Ectodermal cell (in vitro differentiated cells): ENCODE results near the gene EFHD2.
"Not testable (repeated sequence)": the region's sequence is repeated elsewhere in the genome, so short reads cannot be mapped to it uniquely, and the experiment has no call there.

Source experiments
- H3K27ac ChIP-seq: 2 replicates; pipeline ENCODE4 v1.7.0; 2013; ENCODE audit warnings: mild to moderate bottlenecking, low read depth, low read length; ENCODE audit not compliant: insufficient read depth, poor library complexity, severe bottlenecking
- H3K27me3 ChIP-seq: 2 replicates; pipeline ENCODE4 v1.7.0; 2013; ENCODE audit warnings: mild to moderate bottlenecking, low read length; ENCODE audit not compliant: insufficient read depth, control insufficient read depth, poor library complexity, severe bottlenecking
- H3K36me3 ChIP-seq: one replicate; pipeline ENCODE4 v1.7.0; 2013; ENCODE audit warnings: low read length; ENCODE audit not compliant: control insufficient read depth, insufficient read depth
- H3K4me1 ChIP-seq: one replicate; pipeline ENCODE4 v1.7.0; 2013; ENCODE audit warnings: low read length; ENCODE audit not compliant: control insufficient read depth, insufficient read depth
- H3K4me3 ChIP-seq: 2 replicates; pipeline ENCODE4 v1.7.0; 2013; ENCODE audit warnings: low read depth, low read length, control low read depth; ENCODE audit not compliant: insufficient read depth
- H3K9me3 ChIP-seq: 2 replicates; pipeline ENCODE4 v1.7.0; 2013; ENCODE audit warnings: mild to moderate bottlenecking, low read length, moderate library complexity; ENCODE audit not compliant: control insufficient read depth
- WGBS, 2 experiments: methylation state at CpG; one replicate each; pipeline ENCODE4 v1.1.7; 2013; ENCODE audit warnings: missing lambda C conversion rate in 2 of 2; 5-methylcytosine and 5-hydroxymethylcytosine counted together

EFHD2 gene

GRCh38 chr1:15424146-15424667 is 14.5 kb downstream of the EFHD2 start:
- H3K27me3 ChIP-seq = no peaks in the 10 kb centered on the region
- 83 to 87% methylated on average over 13 of the region's 13 CpGs for WGBS, 2 experiments
- H3K4me1 ChIP-seq = peaks cover 17% of the 10 kb centered on the region
- H3K27ac ChIP-seq = no peak overlapping the region
- no peaks in the 10 kb centered on the region for H3K9me3 ChIP-seq
- H3K36me3 ChIP-seq = no peaks in the 10 kb centered on the region
- no peak overlapping the region for H3K4me3 ChIP-seq

DNA sequence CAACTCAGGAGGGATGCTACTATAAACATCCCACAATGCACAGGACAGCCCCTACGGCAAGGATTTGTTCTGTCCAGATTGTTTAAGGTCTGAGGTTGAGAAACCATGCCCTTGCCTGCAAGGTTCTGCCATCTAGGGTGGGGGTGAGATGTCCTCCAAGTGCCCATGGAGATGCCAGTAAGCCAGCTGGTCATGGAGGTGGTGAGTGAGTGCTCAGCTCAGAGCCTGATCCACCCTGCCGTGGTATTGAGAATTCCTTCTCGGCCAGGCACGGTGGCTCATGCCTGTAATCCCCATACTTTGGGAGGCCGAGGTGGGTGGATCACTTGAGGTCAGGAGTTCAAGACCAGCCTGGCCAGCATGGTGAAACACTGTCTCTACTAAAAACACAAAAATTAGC is 15.3 kb downstream of the EFHD2 start:
- H3K27me3 ChIP-seq = no peaks in the 10 kb centered on the region
- H3K36me3 ChIP-seq = no peaks in the 10 kb centered on the region
- no peak overlapping the region for H3K27ac ChIP-seq
- H3K9me3 ChIP-seq = no peaks in the 10 kb centered on the region
- WGBS, 2 experiments = 88 to 91% methylated on average over 5 of the region's 5 CpGs
- peaks cover 17% of the 10 kb centered on the region for H3K4me1 ChIP-seq
- no peak overlapping the region for H3K4me3 ChIP-seq

DNA sequence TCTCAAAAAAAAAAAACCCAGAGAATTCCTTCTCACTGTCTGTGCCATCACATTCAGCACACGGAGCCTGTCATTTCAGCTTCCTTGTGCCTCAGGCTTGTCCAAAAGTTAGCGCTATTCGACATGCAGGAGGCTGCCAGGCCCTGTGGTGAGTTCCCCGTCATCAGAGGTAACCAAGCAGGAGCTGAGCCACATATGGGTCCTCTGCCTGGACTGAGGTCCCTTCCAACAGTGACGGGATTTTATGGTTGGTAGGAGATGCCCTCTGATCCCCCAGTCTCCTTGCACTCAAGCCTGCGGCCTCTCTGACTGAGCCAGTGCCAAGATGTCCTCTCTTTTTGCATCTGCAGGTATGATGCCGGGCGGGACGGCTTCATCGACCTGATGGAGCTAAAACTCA is 15.8 kb downstream of the EFHD2 start:
- Histone ChIP-seq H3K9me3 (no peaks in the 10 kb centered on the region), H3K27ac (no peak overlapping the region), H3K27me3 (no peaks in the 10 kb centered on the region), H3K36me3 (no peaks in the 10 kb centered on the region), H3K4me3 (no peak overlapping the region), H3K4me1 (peaks cover 17% of the 10 kb centered on the region)
- WGBS, 2 experiments = 94 to 96% methylated on average over 10 of the region's 10 CpGs

GRCh38 chr1:15425958-15426357 is 16.3 kb downstream of the EFHD2 start:
- H3K36me3 ChIP-seq = no peaks in the 10 kb centered on the region
- H3K27me3 ChIP-seq = no peaks in the 10 kb centered on the region
- no peak overlapping the region for H3K4me3 ChIP-seq
- H3K4me1 ChIP-seq = peaks cover 17% of the 10 kb centered on the region
- 68 to 76% methylated on average over 6 of the region's 6 CpGs for WGBS, 2 experiments
- H3K9me3 ChIP-seq = no peaks in the 10 kb centered on the region
- H3K27ac ChIP-seq = no peak overlapping the region

GRCh38 chr1:15426492-15427279 is 17.0 kb downstream of the EFHD2 start:
- no peaks in the 10 kb centered on the region for H3K27me3 ChIP-seq
- no peak overlapping the region for H3K27ac ChIP-seq
- peaks cover 17% of the 10 kb centered on the region for H3K4me1 ChIP-seq
- H3K4me3 ChIP-seq = no peak overlapping the region
- WGBS, 2 experiments = 85 to 88% methylated on average over 30 of the region's 30 CpGs
- no peaks in the 10 kb centered on the region for H3K36me3 ChIP-seq
- no peaks in the 10 kb centered on the region for H3K9me3 ChIP-seq

GRCh38 chr1:15427280-15427666 is 17.6 kb downstream of the EFHD2 start:
- Histone ChIP-seq H3K4me1 (peaks cover 17% of the 10 kb centered on the region), H3K27ac (no peak overlapping the region), H3K9me3 (no peaks in the 10 kb centered on the region), H3K36me3 (no peaks in the 10 kb centered on the region), H3K4me3 (no peak overlapping the region), H3K27me3 (no peaks in the 10 kb centered on the region)
- WGBS, 2 experiments = 90 to 91% methylated on average over 6 of the region's 6 CpGs

DNA sequence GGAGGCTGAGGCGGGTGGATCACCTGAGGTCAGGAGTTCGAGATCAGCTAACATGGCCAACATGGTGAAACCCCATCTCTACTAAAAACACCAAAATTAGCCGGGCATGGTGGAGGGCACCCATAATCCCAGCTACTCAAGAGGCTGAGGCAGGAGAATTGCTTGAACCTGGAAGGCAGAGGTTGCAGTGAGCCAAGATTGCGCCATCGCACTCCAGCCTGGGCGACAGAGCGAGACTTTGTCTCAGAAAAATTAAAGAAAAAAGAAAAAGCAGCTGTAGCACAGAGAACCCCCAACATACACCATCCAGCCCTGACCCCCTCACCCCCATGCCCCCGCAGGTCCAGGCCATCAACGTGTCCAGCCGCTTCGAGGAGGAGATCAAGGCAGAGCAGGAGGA is 18.6 kb downstream of the EFHD2 start:
- 95 to 97% methylated on average over 11 of the region's 11 CpGs for WGBS, 2 experiments
- H3K27me3 ChIP-seq = not testable (repeated sequence)

GRCh38 chr1:15428815-15429435 is 19.2 kb downstream of the EFHD2 start:
- WGBS, 2 experiments = 91% methylated on average over 18 of the region's 18 CpGs
- Histone ChIP-seq H3K9me3 (no peaks in the 10 kb centered on the region), H3K4me3 (no peak overlapping the region), H3K27ac (no peak overlapping the region), H3K27me3 (no peaks in the 10 kb centered on the region), H3K36me3 (no peaks in the 10 kb centered on the region), H3K4me1 (peaks cover 14% of the 10 kb centered on the region)

More for the DNA sequence above, 18.6 kb downstream of the EFHD2 start:
- not testable (repeated sequence) for H3K27ac ChIP-seq, H3K9me3 ChIP-seq, H3K4me3 ChIP-seq, H3K36me3 ChIP-seq
- H3K4me1 ChIP-seq = peaks cover 17% of the 10 kb centered on the region

- 94 to 95% methylated on average over 19 of the region's 19 CpGs for whole genome bisulfite sequencing, 2 experiments
- H3K27me3 ChIP-seq = no peaks in the 10 kb centered on the region
- no peaks in the 10 kb centered on the region for H3K36me3 ChIP-seq
- H3K4me3 ChIP-seq = no peak overlapping the region
- H3K9me3 ChIP-seq = no peaks in the 10 kb centered on the region
- H3K27ac ChIP-seq = no peak overlapping the region
- peaks cover 7% of the 10 kb centered on the region for H3K4me1 ChIP-seq
These were observed 20.0 kb downstream of the EFHD2 start for GRCh38 chr1:15429701-15430149.

GRCh38 chr1:15430787-15431570 is 21.3 kb downstream of the EFHD2 start:
- Histone ChIP-seq H3K9me3 (no peaks in the 10 kb centered on the region), H3K27ac (no peak overlapping the region), H3K36me3 (no peaks in the 10 kb centered on the region), H3K27me3 (no peaks in the 10 kb centered on the region), H3K4me3 (no peak overlapping the region), H3K4me1 (peaks cover 7% of the 10 kb centered on the region)
- WGBS, 2 experiments = 62 to 66% methylated on average over 19 of the region's 19 CpGs
